Measurements from ENCODE around the gene PTPRE. TPM values are rescaled to one million over a fixed set of nuclear protein-coding genes. Genes with fewer than 3 reads are reported as not detected.

The PTPRE gene
- total RNA-seq, 1 experiment from 2014 or later, result 0.70 TPM

DNA sequence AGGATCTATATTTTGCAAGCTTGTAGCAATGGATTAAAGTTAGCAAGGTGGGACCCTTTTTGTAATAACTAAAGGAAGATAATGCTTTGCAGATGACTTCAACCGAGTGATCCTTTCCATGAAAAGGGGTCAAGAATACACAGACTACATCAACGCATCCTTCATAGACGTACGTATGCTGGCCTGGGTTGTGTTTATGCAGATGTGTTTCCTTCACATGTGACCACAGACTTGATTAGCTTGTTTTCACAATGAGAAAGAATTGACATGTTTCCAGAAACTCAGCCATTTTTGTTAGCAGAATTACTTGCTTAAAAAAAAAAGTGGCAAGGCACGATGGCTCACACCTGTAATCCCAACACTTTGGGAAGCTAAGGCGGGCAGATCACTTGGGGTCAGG is 165.1 kb downstream of the PTPRE start:
- no peak overlapping the region for H4K91ac ChIP-seq (ENCODE audit: insufficient read length, low read depth, low read length)
- no peak overlapping the region for H2BK120ac ChIP-seq (ENCODE audit: low read depth, low read length, poor library complexity, severe bottlenecking)
- H2AK5ac ChIP-seq (ENCODE audit: insufficient read length, low read length), result no peak overlapping the region
- H3K56ac ChIP-seq (ENCODE audit: insufficient read length, low read depth, low read length), result no peak overlapping the region
- no peak overlapping the region for H3K27ac Mint-ChIP-seq
- no peak for DNase-seq
- H3T11ph ChIP-seq (ENCODE audit: low read length), result no peak overlapping the region
- H3K79me2 ChIP-seq (ENCODE audit: insufficient read depth, low read length), result no peaks in the 10 kb centered on the region
- no CpG with 5 or more reads among the region's 6 CpGs for WGBS (ENCODE audit: extremely low coverage, insufficient read length, low lambda C conversion rate)
- no peaks in the 10 kb centered on the region for H3K79me1 ChIP-seq (ENCODE audit: insufficient read depth, low read depth, low read length, poor library complexity, severe bottlenecking)
- H3K36me3 Mint-ChIP-seq (ENCODE audit: insufficient read depth in 1 of 3, low read depth in 3 of 3), result peaks cover 3 to 5% (median 4%) of the 10 kb centered on the region in 3 experiments; a peak in 6 of 7 replicates
- no peak overlapping the region for H3K14ac ChIP-seq (ENCODE audit: insufficient read depth, low read length)
- H2BK20ac ChIP-seq (ENCODE audit: low read depth, low read length, poor library complexity, severe bottlenecking), result no peak overlapping the region
- H4K5ac ChIP-seq (ENCODE audit: insufficient read length, low read depth, low read length), result no peak overlapping the region
- H3K4me3 Mint-ChIP-seq, result no peak overlapping the region
- H2AFZ ChIP-seq (ENCODE audit: low read length), result no peak overlapping the region
- H3K9ac ChIP-seq (ENCODE audit: extremely low read depth, insufficient read length, low read length), result no peak overlapping the region
- no peaks in the 10 kb centered on the region for H3K27me3 ChIP-seq (ENCODE audit: insufficient read depth, low read length)
- no peak overlapping the region for H3K23ac ChIP-seq (ENCODE audit: insufficient read length, low read depth, low read length)
- H3K4me1 Mint-ChIP-seq, result peaks cover 7 to 8% of the 10 kb centered on the region in 2 experiments
- no peak overlapping the region for H2BK5ac ChIP-seq (ENCODE audit: insufficient read length, low read length)
- H3K4me1 ChIP-seq (ENCODE audit: insufficient read depth, low read length), result no peaks in the 10 kb centered on the region
- H3K27ac ChIP-seq (ENCODE audit: insufficient read length, low read depth, low read length), result no peak overlapping the region
- TF ChIP-seq, protein P1, sequence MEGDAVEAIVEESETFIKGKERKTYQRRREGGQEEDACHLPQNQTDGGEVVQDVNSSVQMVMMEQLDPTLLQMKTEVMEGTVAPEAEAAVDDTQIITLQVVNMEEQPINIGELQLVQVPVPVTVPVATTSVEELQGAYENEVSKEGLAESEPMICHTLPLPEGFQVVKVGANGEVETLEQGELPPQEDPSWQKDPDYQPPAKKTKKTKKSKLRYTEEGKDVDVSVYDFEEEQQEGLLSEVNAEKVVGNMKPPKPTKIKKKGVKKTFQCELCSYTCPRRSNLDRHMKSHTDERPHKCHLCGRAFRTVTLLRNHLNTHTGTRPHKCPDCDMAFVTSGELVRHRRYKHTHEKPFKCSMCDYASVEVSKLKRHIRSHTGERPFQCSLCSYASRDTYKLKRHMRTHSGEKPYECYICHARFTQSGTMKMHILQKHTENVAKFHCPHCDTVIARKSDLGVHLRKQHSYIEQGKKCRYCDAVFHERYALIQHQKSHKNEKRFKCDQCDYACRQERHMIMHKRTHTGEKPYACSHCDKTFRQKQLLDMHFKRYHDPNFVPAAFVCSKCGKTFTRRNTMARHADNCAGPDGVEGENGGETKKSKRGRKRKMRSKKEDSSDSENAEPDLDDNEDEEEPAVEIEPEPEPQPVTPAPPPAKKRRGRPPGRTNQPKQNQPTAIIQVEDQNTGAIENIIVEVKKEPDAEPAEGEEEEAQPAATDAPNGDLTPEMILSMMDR (conservative IDR thresholded peaks at IDR 0.05), result no peak
- H4K20me1 ChIP-seq (ENCODE audit: control insufficient read depth, insufficient read depth, insufficient read length), result no peaks in the 10 kb centered on the region
- H2BK12ac ChIP-seq (ENCODE audit: insufficient read length, low read depth, low read length), result no peak overlapping the region
- no peak overlapping the region for H3K4ac ChIP-seq (ENCODE audit: low read depth, low read length)
- no peaks in the 10 kb centered on the region for H3K23me2 ChIP-seq (ENCODE audit: insufficient read length, low read depth, low read length, poor library complexity, severe bottlenecking)
- H2BK15ac ChIP-seq (ENCODE audit: low read depth, low read length), result no peak overlapping the region
- no peaks in the 10 kb centered on the region for H3K9me3 ChIP-seq (ENCODE audit: control insufficient read depth, low read depth, low read length)
- H4K8ac ChIP-seq (replicated peaks; ENCODE audit: insufficient read length, low read depth, low read length), result no peak overlapping the region
- peaks cover 2 to 3% of the 10 kb centered on the region in 2 experiments; a peak in 2 of 5 replicates for H3K9me3 Mint-ChIP-seq
- peaks cover 11% of the 10 kb centered on the region for H3K27me3 Mint-ChIP-seq (ENCODE audit: low read depth)
- H3K18ac ChIP-seq (ENCODE audit: insufficient read length, low read depth, low read length), result no peak overlapping the region
- no peak overlapping the region for H3K4me2 ChIP-seq (ENCODE audit: insufficient read depth, insufficient read length, low read length)

All from H9 (cell line).